BLaER1 treated with 17β-estradiol and CSF1 and Interleukin-3, amounts not matched to agents 10 nM and 100 nM (cell line): ENCODE measurements around the gene OR2V2.
"Not testable (repeated sequence)": the region's sequence is repeated elsewhere in the genome, so short reads cannot be mapped to it uniquely, and the experiment has no call there.

Source experiments
- H3K27ac ChIP-seq, 11 experiments: shearing (Covaris generic); formaldehyde crosslinking; 2 replicates each; pipeline ENCODE4 v1.8.1; 2022
- H3K27me3 ChIP-seq, 11 experiments: shearing (Covaris generic); formaldehyde crosslinking; 2 replicates each; pipeline ENCODE4 v1.8.1; 2022
- H3K36me3 ChIP-seq, 11 experiments: shearing (Covaris generic); formaldehyde crosslinking; 2 replicates each; pipeline ENCODE4 v1.8.1; 2022
- H3K4me1 ChIP-seq, 10 experiments: shearing (Covaris generic); formaldehyde crosslinking; 2 replicates each; pipeline ENCODE4 v1.8.1; 2022
- H3K4me2 ChIP-seq, 11 experiments: shearing (Covaris generic); formaldehyde crosslinking; 2 replicates each; pipeline ENCODE4 v1.8.1; 2022
- H3K4me3 ChIP-seq, 10 experiments: shearing (Covaris generic); formaldehyde crosslinking; 2 replicates each; pipeline ENCODE4 v1.8.1; 2022
- H3K9ac ChIP-seq, 11 experiments: shearing (Covaris generic); formaldehyde crosslinking; 2 replicates each; pipeline ENCODE4 v1.8.1; 2022
- H3K9me3 ChIP-seq, 11 experiments: shearing (Covaris generic); formaldehyde crosslinking; replicated peaks in 1 of 11; 2 replicates each; pipeline ENCODE4 v1.8.1; 2022
- H4K20me1 ChIP-seq, 11 experiments: shearing (Covaris generic); formaldehyde crosslinking; 2 replicates each; pipeline ENCODE4 v1.8.1; 2022
- Cebpa-rat ChIP-seq, 11 experiments: shearing (Covaris generic); IDR thresholded peaks; 2 replicates each; pipeline ENCODE4 v1.8.1; 2022

The OR2V2 gene

DNA sequence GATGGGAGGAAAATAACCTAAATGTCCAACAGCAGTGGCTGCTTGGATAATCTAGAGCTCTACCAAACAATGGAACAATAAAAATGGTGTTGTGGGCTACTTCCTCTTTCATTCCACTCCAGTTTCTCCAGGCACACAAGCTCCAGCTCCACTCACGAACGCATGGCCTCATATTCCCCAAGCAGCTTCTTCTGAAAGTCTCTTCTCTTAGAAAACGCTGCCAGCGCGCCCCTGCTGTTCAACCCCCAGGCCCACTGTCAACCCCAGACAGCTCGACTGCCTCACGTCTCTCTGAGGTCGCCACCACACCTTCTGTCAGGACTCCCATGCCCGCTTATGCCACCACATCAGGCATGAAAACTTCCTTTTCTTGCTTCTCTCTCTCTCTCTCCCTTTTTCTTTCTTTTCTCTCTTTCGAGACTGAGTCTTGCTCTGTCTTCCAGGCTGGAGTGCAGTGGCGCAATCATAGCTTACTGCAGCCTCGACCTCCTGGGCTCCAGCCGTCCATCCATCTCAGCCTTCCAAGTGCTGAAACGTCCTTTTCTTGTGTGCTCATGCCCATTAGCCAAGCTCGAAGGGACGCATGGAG lies 16.2 kb downstream of the OR2V2 start:
- Histone ChIP-seq H3K36me3 (no peaks in the 10 kb centered on the region), H3K9me3 (peaks cover 0 to 5% (median 0%) of the 10 kb centered on the region in 11 experiments; a peak in 1 of 22 replicates), H3K27ac (peak overlapping the region in 10 of 11 experiments; percentile 11 to 77 (median 67); a peak in 19 of 22 replicates), H3K4me2 (peak overlapping the region; percentile 40 to 94 (median 72)), H3K4me1 (peaks cover 52 to 70% (median 63%) of the 10 kb centered on the region in 10 experiments), H3K9ac (peak overlapping the region in 9 of 11 experiments; percentile 13 to 69 (median 58); a peak in 16 of 22 replicates), H4K20me1 (no peaks in the 10 kb centered on the region), H3K4me3 (peak overlapping the region in 8 of 10 experiments; percentile 13 to 51 (median 34); a peak in 10 of 20 replicates), H3K27me3 (peaks cover 0 to 5% (median 0%) of the 10 kb centered on the region in 11 experiments; a peak in 1 of 22 replicates)
- no peak for TF ChIP-seq Cebpa-rat (IDR thresholded peaks at IDR 0.05)

- no peak for TF ChIP-seq Cebpa-rat (IDR thresholded peaks at IDR 0.05)
- no peaks in the 10 kb centered on the region for H4K20me1 ChIP-seq
- H3K9me3 ChIP-seq = peaks cover 0 to 5% (median 0%) of the 10 kb centered on the region in 11 experiments; a peak in 1 of 22 replicates
- peaks cover 0 to 9% (median 0%) of the 10 kb centered on the region in 11 experiments; a peak in 3 of 22 replicates for H3K27me3 ChIP-seq
- no peak overlapping the region for H3K4me3 ChIP-seq
- H3K4me1 ChIP-seq = peaks cover 59 to 76% (median 69%) of the 10 kb centered on the region in 10 experiments
- no peaks in the 10 kb centered on the region for H3K36me3 ChIP-seq
- peak overlapping the region in 1 of 11 experiments; percentile 69; a peak in 1 of 22 replicates for H3K9ac ChIP-seq
- peak overlapping the region in 6 of 11 experiments; percentile 52 to 94 (median 77); a peak in 7 of 22 replicates for H3K4me2 ChIP-seq
- peak overlapping the region in 4 of 11 experiments; percentile 61 to 74 (median 69); a peak in 5 of 22 replicates for H3K27ac ChIP-seq
Observed at GRCh38 chr5:181164076-181164952, 16.9 kb downstream of the OR2V2 start.

DNA sequence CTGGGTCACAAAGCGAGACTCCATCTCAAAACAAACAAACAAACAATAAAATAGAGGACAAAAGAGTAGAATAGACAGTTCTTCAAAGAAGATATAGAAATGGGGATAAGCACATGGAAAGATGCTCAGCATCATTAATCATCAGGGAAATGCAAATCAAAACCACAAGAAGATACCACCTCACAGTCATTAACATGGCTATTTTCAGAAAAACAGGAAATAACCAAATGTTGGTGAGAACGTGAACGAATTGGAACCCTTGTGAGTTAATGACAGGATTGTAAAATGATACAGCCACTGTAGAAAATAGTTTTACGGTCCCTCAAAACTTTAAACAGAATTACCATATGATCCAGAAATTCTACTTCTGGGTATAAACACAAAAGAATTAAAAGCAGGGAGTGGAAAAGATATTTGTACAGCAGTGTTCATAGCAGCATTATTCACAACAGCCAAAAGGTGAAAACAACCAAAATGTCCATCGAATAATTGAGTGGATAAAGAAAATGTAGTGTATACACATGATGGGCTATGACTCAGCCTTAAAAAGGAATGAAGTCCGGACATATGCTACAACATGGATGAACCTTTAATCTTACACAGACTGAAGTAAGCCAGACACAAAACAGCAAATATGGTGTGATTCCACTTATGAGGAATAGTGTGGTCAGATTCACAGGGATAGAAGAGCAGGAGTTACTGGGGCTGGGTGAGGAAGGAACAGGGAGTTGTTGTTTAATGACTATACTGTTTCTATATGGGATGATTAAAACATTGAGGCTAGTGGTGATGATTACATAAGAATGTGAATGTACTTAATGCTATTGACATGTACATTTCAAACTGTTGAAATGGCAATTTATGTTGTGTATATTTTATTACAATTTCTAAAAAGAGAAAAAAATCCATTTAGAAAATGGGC lies 19.7 kb downstream of the OR2V2 start:
- Histone ChIP-seq H3K9me3 (peaks cover 0 to 5% (median 0%) of the 10 kb centered on the region in 11 experiments; a peak in 1 of 22 replicates), H3K27me3 (peaks cover 0 to 20% (median 5%) of the 10 kb centered on the region in 11 experiments; a peak in 10 of 22 replicates), H3K4me1 (peaks cover 57 to 82% (median 74%) of the 10 kb centered on the region in 10 experiments), H4K20me1 (no peaks in the 10 kb centered on the region), H3K27ac (peak overlapping the region in 4 of 11 experiments; percentile 22 to 36 (median 30); a peak in 7 of 22 replicates), H3K36me3 (no peaks in the 10 kb centered on the region), H3K4me2 (peak overlapping the region; percentile 39 to 86 (median 60); a peak in 21 of 22 replicates), H3K9ac (no peak overlapping the region), H3K4me3 (no peak overlapping the region)
- no peak for TF ChIP-seq Cebpa-rat (IDR thresholded peaks at IDR 0.05)

GRCh38 chr5:181167814-181168488 lies 20.6 kb downstream of the OR2V2 start:
- H3K36me3 ChIP-seq = no peaks in the 10 kb centered on the region
- peaks cover 0 to 5% (median 0%) of the 10 kb centered on the region in 11 experiments; a peak in 1 of 22 replicates for H3K9me3 ChIP-seq
- H3K27ac ChIP-seq = peak overlapping the region in 1 of 11 experiments; percentile 28; a peak in 1 of 22 replicates
- no peak for TF ChIP-seq Cebpa-rat (IDR thresholded peaks at IDR 0.05)
- H4K20me1 ChIP-seq = no peaks in the 10 kb centered on the region
- H3K4me1 ChIP-seq = peaks cover 56 to 82% (median 75%) of the 10 kb centered on the region in 10 experiments
- peaks cover 0 to 20% (median 5%) of the 10 kb centered on the region in 11 experiments; a peak in 10 of 22 replicates for H3K27me3 ChIP-seq
- peak overlapping the region; percentile 38 to 86 (median 60) for H3K4me2 ChIP-seq
- H3K4me3 ChIP-seq = no peak overlapping the region
- H3K9ac ChIP-seq = no peak overlapping the region

- Histone ChIP-seq H3K9ac (no peak overlapping the region), H3K4me2 (peak overlapping the region; percentile 38 to 86 (median 60); a peak in 21 of 22 replicates), H4K20me1 (no peaks in the 10 kb centered on the region), H3K27me3 (peaks cover 0 to 20% (median 5%) of the 10 kb centered on the region in 11 experiments; a peak in 10 of 22 replicates), H3K9me3 (peaks cover 0 to 5% (median 0%) of the 10 kb centered on the region in 11 experiments; a peak in 1 of 22 replicates), H3K4me1 (peaks cover 55 to 82% (median 76%) of the 10 kb centered on the region in 10 experiments), H3K27ac (no peak overlapping the region), H3K4me3 (no peak overlapping the region), H3K36me3 (no peaks in the 10 kb centered on the region)
- no peak for TF ChIP-seq Cebpa-rat (IDR thresholded peaks at IDR 0.05)
Observed at GRCh38 chr5:181168595-181169118, 21.3 kb downstream of the OR2V2 start.

- Histone ChIP-seq H3K4me1 (peaks cover 57 to 83% (median 77%) of the 10 kb centered on the region in 10 experiments), H3K4me2 (peak overlapping the region; percentile 45 to 86 (median 79)), H3K27ac (peak overlapping the region in 4 of 11 experiments; percentile 6 to 46 (median 18); a peak in 5 of 22 replicates), H3K9ac (peak overlapping the region in 2 of 11 experiments; percentile 14 to 37; a peak in 2 of 22 replicates), H3K4me3 (peak overlapping the region in 5 of 10 experiments; percentile 18 to 46 (median 30); a peak in 9 of 20 replicates), H3K27me3 (peaks cover 0 to 20% (median 5%) of the 10 kb centered on the region in 11 experiments; a peak in 10 of 22 replicates)
- not testable (repeated sequence) for H4K20me1 ChIP-seq, H3K36me3 ChIP-seq, H3K9me3 ChIP-seq
Observed at GRCh38 chr5:181169459-181170236, 22.3 kb downstream of the OR2V2 start.
